GM21515 (cell line): ENCODE data around the gene SMPX.
"Not testable (repeated sequence)": the region's sequence is repeated elsewhere in the genome, so short reads cannot be mapped to it uniquely, and the experiment has no call there.

Experiments
- ATAC-seq: cut with Tn5 transposase; IDR thresholded peaks from one replicate; pipeline ENCODE4 v1.9.1; 2021; ENCODE audit not compliant: unreplicated experiment

The SMPX gene

GRCh38 chrX:21757960-21758359 lies at the start of gene SMPX:
Gene SMPX, minus strand, starts transcription at chrX:21758116. Its CDS starts 3,826 bp downstream, at chrX:21754290.
- ATAC-seq, result no peak

DNA sequence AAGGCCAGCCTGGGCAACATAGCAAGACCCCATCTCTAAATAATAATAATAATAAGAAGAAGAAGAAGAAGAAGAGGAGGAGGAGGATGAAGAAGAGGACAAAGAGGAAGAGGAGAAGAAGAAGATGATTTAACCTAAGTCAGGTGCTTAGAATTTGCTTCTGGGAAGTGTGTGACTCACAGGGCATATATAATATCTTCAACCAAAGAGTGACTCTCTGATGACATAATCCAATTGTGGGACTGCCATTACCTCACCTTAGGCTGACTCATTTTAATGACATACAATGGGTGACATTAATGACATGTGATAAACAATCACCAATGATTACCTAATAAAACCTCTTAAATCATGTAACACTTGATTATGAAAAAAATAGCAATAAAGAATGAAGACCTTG lies 48.8 kb upstream of the SMPX start:
- no peak for ATAC-seq

DNA sequence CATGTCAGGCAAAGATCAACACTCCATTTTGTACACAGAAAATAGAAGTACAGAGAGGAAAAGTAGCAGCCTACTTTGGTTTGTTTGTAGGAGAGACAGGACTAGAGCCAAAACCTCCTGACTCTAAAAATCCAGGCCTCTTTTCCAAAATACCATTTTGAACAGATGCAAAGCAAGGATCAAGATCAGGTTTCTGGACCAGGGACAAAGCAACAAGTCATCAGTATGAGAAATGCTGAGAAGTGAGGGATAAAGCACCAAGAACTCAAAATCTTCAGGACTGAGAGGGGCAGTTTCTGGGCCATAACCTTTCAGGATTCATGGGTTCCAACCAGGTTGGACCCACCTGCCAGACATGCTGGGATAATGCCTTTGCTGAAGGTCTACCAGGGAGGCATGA lies 44.9 kb upstream of the SMPX start:
- ATAC-seq, result no peak

- ATAC-seq, result no peak
Observed at GRCh38 chrX:21802054-21802670, 44.2 kb upstream of the SMPX start.

DNA sequence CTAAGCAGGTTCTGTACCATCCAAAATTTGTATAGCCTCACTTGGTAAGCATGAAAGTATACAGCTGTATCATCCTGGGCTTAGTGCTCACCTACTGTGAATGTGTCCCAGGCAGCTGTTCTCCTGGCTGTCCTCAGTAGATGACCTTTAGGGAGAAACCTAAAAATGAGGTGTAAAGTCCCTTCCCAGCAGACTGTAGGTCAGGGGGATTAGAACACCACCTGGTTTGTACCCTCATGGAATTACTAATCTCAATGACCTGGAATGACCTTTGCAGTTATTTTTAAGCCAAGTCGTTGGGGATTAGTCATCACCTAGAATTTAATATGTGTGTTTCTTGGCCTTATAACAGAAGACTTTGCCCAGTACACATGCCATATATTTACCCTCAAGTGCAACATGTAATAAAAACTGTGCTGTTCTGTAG lies 42.4 kb upstream of the SMPX start:
- no peak for ATAC-seq

DNA sequence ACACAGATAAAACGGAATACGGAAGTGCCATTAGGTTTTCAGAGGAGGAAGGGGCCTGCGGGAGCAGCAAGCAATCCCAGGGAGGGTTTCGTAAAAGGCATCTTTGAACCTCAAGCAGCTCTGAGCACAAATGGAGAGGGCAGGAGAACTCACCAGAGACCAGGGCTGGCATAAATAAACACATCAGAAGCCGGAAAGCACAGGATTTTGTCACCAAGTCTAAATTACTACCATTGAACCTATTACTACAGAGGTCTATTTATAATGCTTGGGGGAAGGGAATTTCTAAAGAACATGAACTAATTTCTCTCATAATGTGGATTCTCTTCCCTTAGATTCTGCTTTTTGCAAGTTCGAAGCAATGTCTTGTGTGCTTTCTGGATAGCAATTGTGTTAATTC lies 41.9 kb upstream of the SMPX start:
- ATAC-seq, result no peak

DNA sequence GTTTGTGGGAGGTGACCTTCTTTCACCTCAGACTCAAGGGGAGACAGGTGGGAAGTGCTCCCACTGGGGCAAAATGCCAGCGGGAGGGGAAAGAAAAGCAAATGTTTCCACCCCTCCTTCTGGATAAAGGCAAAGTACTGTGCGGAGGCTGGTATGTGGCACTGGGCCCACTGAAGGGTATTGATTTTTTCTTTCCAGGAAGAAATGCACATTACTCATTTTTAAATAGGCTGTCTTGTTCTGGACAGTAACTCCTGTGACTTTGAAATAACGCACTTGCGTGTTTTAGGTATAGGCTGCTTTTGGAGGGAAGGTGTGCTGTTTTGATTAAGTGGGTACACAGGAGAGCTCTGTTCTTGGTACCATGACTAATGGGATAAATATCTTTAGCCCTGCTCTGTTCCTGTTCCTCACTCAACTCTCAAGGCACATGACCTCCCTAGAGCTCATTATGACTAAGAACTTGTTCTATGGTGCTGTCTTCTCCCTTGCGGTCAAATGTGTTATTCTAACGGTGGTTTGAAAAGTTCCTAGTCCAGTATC lies 40.8 kb upstream of the SMPX start:
- ATAC-seq, result no peak

DNA sequence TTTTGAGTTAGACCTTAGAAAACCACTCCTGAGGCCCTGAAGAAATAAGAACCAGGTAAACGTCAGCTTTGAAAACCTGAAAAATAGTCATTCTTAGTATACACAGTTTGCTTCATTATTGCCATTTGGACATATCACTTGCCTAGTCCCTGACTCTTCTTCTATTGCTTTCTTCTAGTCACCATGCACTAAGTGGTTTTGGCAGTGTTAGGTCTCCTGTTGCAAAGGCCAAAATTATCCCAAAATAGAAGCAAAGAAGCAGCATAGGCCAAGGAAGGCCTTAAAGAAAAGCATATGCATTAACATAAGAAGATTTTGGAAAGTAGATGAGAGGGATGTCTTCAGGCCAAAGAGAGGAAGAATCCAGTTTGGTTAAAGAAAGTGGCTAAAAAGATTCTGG lies 24.1 kb upstream of the SMPX start:
- no peak for ATAC-seq

- peak; percentile 77 for ATAC-seq
Observed at GRCh38 chrX:21781525-21781924, 23.6 kb upstream of the SMPX start.

GRCh38 chrX:21779095-21779494 lies 21.2 kb upstream of the SMPX start:
- no peak for ATAC-seq

DNA sequence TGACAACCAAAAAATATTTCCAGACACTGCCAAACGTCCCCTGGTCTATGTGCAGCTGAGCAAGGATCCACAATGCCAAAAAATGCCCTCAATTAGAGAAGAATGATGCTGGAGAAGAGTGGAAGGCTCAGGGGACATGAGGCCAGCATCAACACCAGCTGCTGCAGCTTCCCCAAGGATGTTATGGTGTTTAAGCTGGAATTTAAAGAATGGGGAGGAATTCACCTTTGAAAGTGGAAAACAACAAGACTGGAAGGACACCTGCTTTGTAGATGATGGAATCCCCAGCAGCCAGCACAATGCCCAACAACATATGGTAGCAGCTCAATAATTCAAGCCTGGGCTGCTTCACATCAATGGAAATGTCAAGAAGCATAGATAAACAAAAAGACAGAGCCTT lies 20.3 kb upstream of the SMPX start:
- ATAC-seq, result no peak

GRCh38 chrX:21775128-21775527 lies 17.2 kb upstream of the SMPX start:
- not testable (repeated sequence) for ATAC-seq

DNA sequence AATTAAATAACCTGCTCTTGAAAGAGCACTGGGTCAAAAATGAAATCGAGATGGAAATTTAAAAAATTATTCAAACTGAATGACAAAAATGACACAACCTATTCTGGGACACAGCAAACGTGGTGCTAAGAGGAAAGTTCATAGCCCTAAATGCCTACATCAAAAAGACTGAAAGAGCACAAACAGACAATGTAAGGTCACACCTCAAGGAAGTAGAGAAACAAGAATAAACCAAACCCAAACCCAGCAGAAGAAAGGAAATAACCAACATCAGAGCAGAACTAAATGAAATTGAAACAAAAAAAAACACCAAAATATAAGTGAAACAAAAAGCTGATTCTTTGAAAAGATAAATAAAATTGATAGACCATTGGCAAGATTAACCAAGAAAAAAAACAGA lies 15.1 kb upstream of the SMPX start:
- ATAC-seq, result not testable (repeated sequence)

- no peak for ATAC-seq
Observed at GRCh38 chrX:21770631-21771321, 12.9 kb upstream of the SMPX start.

DNA sequence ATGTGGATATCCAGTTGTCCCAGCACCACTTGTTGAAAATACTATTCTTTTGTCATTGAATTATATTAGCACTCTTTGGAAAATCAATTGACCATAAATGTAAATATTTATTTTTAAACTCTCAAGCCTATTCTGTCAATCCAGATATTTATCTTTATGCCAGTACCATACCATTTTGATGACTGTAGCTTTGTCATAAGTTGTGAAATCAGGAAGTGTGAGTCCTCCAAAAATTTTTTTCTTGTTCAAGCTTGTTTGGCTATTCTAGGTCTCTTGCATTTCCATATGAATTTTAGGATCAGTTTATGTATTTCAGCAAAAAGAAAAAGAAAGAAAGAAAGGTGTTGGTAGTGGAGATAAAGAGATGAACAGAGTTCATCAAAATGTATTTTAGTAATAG lies 8.2 kb upstream of the SMPX start:
- no peak for ATAC-seq

GRCh38 chrX:21764008-21764407 lies 6.1 kb upstream of the SMPX start:
- ATAC-seq, result no peak

DNA sequence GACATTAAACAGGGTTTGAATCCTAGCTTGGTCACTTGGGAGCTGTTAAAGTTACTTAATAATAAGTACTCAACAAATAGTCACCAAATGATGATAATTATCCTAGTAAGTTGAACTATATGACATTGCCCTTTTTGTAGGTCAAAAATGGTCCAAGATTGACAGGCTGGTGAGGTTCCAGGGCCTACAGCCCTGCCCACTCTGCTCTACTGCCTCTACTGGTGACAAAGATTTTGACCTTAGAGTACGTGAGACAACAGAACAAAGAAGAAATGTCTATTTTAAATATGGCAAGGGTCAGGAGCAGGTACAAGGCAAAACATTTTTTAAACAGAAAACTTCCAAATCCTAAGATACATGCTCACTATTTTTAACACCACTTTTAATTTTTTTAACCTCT lies 572 bp upstream of the SMPX start:
- ATAC-seq, result no peak

DNA sequence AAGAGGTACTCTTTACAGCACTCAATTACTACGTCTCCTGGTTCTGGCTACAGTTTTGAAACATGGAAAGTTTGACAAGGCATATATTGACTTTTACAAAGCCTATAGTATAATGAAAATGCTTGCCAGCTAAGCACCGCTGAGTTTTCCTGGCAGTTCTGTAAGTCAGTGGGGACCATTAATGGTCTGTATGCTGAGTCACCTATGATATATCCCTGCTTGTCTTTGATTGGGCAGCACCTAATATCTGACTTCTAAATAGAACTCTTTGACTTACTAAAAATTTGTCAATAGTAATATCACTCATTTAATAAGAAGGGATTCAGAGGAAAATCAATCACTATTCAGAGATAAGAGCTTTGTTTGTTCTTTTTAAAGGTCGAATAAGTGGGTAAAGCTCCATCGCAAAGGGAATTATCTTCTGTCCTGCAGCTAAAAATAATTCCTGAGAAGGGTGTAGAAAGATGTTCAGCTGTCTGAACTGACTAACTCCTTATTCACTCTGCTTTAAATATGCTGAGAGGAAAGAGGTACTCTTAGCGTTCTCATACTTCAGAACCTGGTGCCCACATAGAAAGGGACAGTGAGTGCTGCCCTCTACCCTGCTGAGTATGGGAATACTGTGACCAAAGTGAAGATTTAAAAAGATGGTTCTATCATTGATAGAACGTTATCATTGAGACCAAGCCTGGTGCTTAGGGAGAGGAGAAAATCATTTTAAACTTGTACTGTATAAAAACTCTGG lies 959 bp downstream of the SMPX start:
- ATAC-seq, result no peak

DNA sequence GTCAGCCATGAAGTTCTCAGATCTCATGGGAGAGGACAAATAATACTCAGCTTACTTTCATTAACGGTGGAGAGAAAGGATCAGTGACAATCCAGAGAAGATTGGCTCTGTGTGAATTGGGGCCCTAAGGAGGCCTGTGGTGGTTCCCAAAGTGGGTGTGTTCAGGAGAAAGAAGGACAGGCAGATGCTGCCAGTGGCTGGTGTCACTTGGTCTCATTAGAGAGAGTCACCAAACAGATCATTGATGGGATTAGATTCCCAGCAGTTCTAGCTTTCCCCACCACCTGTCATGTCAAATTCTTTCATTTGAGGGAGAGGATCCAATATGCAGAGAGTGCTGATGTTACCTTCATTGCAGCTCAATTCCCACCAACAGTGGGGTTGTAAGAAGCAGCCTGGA lies 8.0 kb downstream of the SMPX start:
- ATAC-seq, result no peak

GRCh38 chrX:21748235-21748634 lies 9.7 kb downstream of the SMPX start:
- no peak for ATAC-seq

DNA sequence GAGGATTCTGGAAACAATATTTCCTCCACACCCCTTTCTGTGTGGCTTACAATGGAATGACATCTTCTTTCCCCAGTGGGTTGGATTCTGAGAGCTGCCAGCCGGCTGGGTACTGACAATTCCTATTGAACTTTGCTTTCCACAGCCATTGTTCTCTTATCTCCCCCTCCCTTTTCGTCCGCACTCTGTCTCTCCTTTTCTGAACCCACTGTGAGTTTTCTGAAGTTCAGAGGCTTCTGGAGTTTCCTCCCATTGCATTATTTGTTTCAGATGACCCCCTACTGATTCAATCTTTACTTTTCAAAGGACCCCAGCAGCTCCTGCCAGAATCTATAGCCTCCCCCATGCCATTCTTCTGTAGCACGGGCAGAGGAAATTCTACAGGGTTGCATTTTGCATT lies 10.4 kb downstream of the SMPX start:
- no peak for ATAC-seq

DNA sequence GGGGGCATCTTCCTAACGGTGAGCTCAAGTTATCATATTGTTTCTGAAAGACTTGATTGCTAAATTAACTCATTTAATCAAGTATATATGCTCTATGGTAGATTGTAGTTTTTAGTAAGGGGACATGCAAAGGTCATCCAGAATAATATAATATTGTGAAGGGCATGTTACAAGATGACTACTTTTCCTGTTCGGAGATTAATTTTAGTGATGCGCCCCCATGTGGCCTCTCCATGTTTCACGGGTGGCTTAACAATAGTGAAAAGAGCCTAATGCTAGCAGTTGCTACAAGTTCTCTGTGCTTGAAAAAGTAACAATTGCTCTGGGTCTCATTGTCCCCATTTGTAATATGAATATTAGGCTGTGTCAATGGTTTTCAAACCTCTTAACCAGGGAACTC lies 12.2 kb downstream of the SMPX start:
- no peak for ATAC-seq
